ENCODE results near the gene CPEB4. TPM values are rescaled to one million over a fixed set of nuclear protein-coding genes. Genes with fewer than 3 reads are reported as not detected.

CPEB4 gene
- total RNA-seq, 2 donors from 2014 or later: 9.4 to 11.3 TPM

DNA sequence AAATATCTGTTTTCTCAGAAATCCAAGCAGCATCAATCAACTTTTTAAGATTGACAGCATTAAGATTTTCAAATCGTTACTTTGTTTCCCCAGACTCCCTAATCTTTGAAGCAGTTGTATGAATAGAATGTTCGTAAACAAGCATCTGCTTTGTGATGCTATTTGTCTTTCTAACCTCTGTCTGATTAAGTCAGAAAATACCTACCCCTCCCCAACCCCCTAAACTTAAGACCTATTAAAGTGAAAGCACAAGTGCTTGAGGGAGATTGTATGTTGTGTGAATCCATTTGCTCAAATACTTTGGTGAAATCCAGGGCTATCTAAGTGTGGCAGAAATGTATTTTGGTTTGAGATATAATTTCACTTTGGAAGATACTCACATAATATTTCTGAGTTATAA lies 53.0 kb downstream of the CPEB4 start:
- peaks cover 2% of the 10 kb centered on the region for H3K4me1 ChIP-seq (ENCODE audit: control insufficient read depth, insufficient read depth, low read length)
- H3K4me1 Mint-ChIP-seq: peaks cover 50% of the 10 kb centered on the region
- no peak overlapping the region for H3K9ac ChIP-seq (ENCODE audit: extremely low read depth, low read length, poor library complexity, severe bottlenecking)
- H3K27ac ChIP-seq (ENCODE audit: low read depth, low read length): no peak overlapping the region
- peak overlapping the region; percentile 7 for H3K4me3 Mint-ChIP-seq
- H3K27me3 ChIP-seq (ENCODE audit: control insufficient read depth, insufficient read depth, low read length, poor library complexity, severe bottlenecking): no peaks in the 10 kb centered on the region
- peak overlapping the region; percentile 9 for H3K4me3 ChIP-seq (ENCODE audit: low read length)
- peak overlapping the region; percentile 83 for H3K27ac Mint-ChIP-seq
- no peak for DNase-seq
- H3K9me3 Mint-ChIP-seq: no peaks in the 10 kb centered on the region
- no peaks in the 10 kb centered on the region for H3K27me3 Mint-ChIP-seq (ENCODE audit: insufficient read depth)
- no peaks in the 10 kb centered on the region for H3K36me3 Mint-ChIP-seq (ENCODE audit: low read depth)
- no peaks in the 10 kb centered on the region for H3K9me3 ChIP-seq (ENCODE audit: control insufficient read depth, low read length)
- no peaks in the 10 kb centered on the region for H3K36me3 ChIP-seq (ENCODE audit: control insufficient read depth, insufficient read depth, low read length)
- TF ChIP-seq CTCF (conservative IDR thresholded peaks at IDR 0.05): no peak
- WGBS, 2 experiments (ENCODE audit: insufficient coverage in 1 of 2, insufficient read length in 1 of 2): 53% methylated on average over 2 of the region's 2 CpGs; no CpG with 5 or more reads in 1 of the 2 experiments

DNA sequence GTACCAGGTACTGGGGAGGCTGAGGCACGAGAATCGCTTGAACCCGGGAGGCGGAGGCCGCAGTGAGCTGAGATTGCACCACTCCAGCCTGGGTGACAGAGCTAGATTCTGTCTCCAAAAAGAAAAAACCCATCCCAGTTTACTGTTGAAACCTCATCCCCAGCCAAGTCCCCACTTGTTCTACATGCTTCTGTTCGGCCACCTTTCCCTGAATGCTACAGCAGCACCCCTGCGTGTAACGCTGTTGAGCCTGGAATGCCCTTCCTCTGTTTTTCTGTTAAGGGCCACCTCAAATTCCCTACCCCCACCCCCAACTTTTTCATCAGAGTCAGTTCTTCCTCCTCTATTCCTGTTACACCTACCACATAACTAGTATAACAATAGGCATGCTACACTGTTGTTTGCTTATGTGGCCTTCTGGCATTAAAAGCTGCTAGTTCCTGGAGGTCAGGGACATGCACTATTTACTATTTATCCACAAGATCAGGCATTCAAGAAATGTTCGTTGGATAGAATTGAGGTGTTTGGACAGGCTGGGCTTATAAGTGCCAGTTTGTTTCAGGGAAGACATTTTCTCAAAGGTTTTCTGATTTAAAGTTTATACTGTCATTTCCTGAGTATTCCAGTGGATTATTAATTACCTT lies 53.7 kb downstream of the CPEB4 start:
- no peaks in the 10 kb centered on the region for H3K27me3 Mint-ChIP-seq (ENCODE audit: insufficient read depth)
- TF ChIP-seq CTCF (conservative IDR thresholded peaks at IDR 0.05): no peak
- Histone ChIP-seq H3K9ac (ENCODE audit: extremely low read depth, low read length, poor library complexity, severe bottlenecking) (no peak overlapping the region), H3K4me3 (ENCODE audit: low read length) (no peak overlapping the region), H3K4me1 (ENCODE audit: control insufficient read depth, insufficient read depth, low read length) (peaks cover 2% of the 10 kb centered on the region), H3K9me3 (ENCODE audit: control insufficient read depth, low read length) (no peaks in the 10 kb centered on the region), H3K36me3 (ENCODE audit: control insufficient read depth, insufficient read depth, low read length) (peaks cover 2% of the 10 kb centered on the region), H3K27me3 (ENCODE audit: control insufficient read depth, insufficient read depth, low read length, poor library complexity, severe bottlenecking) (no peaks in the 10 kb centered on the region), H3K27ac (ENCODE audit: low read depth, low read length) (no peak overlapping the region)
- H3K27ac Mint-ChIP-seq: peak overlapping the region; percentile 83
- no peaks in the 10 kb centered on the region for H3K9me3 Mint-ChIP-seq
- no peaks in the 10 kb centered on the region for H3K36me3 Mint-ChIP-seq (ENCODE audit: low read depth)
- DNase-seq: peak; percentile 69
- H3K4me3 Mint-ChIP-seq: peak overlapping the region; percentile 19
- H3K4me1 Mint-ChIP-seq: peaks cover 51% of the 10 kb centered on the region
- WGBS, 2 experiments (ENCODE audit: insufficient coverage in 1 of 2, insufficient read length in 1 of 2): 72 to 80% methylated on average over 7 to 9 of the region's 9 CpGs

DNA sequence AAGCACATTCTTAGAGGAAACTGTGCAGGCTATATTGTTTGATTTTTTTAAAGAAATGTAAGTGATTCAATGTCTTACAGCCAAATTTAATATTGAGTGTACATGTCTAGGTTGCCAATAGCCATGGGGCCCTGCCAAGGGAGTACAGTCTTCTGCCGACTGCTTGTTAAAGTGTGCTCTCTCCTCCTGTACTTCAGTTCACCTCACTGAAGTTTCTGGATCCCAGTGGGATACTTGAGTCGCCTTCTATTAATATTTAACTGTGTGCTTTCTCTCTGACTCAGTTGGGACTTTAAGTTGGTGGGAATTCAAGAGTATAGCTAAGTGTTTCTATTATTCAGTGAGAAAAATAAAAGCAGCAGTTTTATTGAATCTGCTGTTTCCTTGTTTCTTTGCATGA lies 56.4 kb downstream of the CPEB4 start:
- Mint-ChIP-seq H3K9me3 (no peaks in the 10 kb centered on the region), H3K36me3 (ENCODE audit: low read depth) (peaks cover 12% of the 10 kb centered on the region), H3K4me1 (peaks cover 52% of the 10 kb centered on the region), H3K27ac (no peak overlapping the region), H3K27me3 (ENCODE audit: insufficient read depth) (no peaks in the 10 kb centered on the region), H3K4me3 (no peak overlapping the region)
- H3K4me1 ChIP-seq (ENCODE audit: control insufficient read depth, insufficient read depth, low read length): peaks cover 2% of the 10 kb centered on the region
- H3K27me3 ChIP-seq (ENCODE audit: control insufficient read depth, insufficient read depth, low read length, poor library complexity, severe bottlenecking): no peaks in the 10 kb centered on the region
- H3K9me3 ChIP-seq (ENCODE audit: control insufficient read depth, low read length): no peaks in the 10 kb centered on the region
- H3K36me3 ChIP-seq (ENCODE audit: control insufficient read depth, insufficient read depth, low read length): peaks cover 15% of the 10 kb centered on the region
- H3K27ac ChIP-seq (ENCODE audit: low read depth, low read length): no peak overlapping the region
- WGBS, 2 experiments (ENCODE audit: insufficient coverage in 1 of 2, insufficient read length in 1 of 2): 96% methylated on average over 2 of the region's 2 CpGs; no CpG with 5 or more reads in 1 of the 2 experiments
- no peak overlapping the region for H3K4me3 ChIP-seq (ENCODE audit: low read length)
- no peak overlapping the region for H3K9ac ChIP-seq (ENCODE audit: extremely low read depth, low read length, poor library complexity, severe bottlenecking)
- DNase-seq: no peak
- TF ChIP-seq CTCF (conservative IDR thresholded peaks at IDR 0.05): no peak

Data from endodermal cell (in vitro differentiated cells).